Retinal pigment epithelial cell (primary cell): ENCODE results near the gene HDHD5.
A peak's percentile ranks its signal among the peaks of the same experiment; 100 is the strongest.

Experiments used
- DNase-seq: peaks from one replicate; pipeline ENCODE4 v3.0.0-alpha.2; 2010; ENCODE audit warnings: low read depth
- H3K4me3 ChIP-seq: 2 replicates; pipeline ENCODE4 v1.5.1; 2011; ENCODE audit warnings: mild to moderate bottlenecking, low read length, control low read depth, moderate library complexity
- CTCF ChIP-seq: conservative IDR thresholded peaks from 2 replicates; pipeline ENCODE4 v1.5.1; 2011; ENCODE audit warnings: low read depth, low read length, control low read depth, inconsistent platforms

HDHD5 gene

GRCh38 chr22:17192186-17192585, 33.1 kb upstream of the HDHD5 start:
- no peak overlapping the region for H3K4me3 ChIP-seq
- DNase-seq: no peak
- TF ChIP-seq CTCF: no peak

GRCh38 chr22:17191163-17191784, 32.2 kb upstream of the HDHD5 start:
- DNase-seq: no peak
- TF ChIP-seq CTCF: no peak
- no peak overlapping the region for H3K4me3 ChIP-seq

- H3K4me3 ChIP-seq: no peak overlapping the region
- DNase-seq: no peak
- TF ChIP-seq CTCF: no peak
These were observed 31.6 kb upstream of the HDHD5 start for GRCh38 chr22:17190702-17191101.

GRCh38 chr22:17176715-17177114, 17.6 kb upstream of the HDHD5 start:
- DNase-seq: no peak
- no peak overlapping the region for H3K4me3 ChIP-seq
- no peak for TF ChIP-seq CTCF

DNA sequence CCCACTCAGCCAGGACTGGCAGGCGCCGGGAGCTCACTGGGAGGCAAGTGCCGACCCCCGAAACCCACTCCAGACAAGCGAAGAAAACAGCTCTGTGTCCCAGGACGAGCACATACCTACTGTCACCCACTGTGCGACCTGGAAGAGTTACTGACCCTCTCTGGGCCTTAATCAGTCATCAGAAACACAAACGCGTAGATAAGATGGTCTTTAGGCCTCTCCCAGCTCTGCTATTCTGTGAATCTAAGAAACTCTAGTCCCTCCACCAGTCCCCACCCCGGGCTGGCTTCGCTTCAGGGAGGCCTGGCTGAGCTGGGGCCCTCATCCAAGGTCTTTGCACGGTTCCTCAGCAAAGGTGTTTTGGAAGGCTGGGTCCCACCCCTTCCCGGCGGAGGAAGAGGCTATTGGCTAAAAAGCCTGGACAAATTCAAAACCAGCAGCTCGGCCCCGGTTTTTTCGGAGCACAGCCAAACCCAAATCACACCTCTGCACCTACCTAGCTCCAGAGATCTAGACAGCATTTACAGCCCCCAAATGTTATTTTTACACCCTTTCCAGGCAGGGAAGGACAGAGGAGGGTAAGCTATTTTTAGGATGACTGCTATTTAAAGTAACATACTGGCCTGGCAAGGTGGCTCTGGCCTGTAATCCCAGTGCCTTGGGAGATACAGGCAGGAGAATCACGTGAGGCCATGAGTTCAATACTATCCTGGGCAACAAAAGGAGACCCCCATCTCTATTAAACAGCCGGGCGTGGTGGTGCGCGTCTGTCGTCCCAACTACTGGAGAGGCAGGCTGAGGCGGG, 13.2 kb upstream of the HDHD5 start:
- H3K4me3 ChIP-seq: peak overlapping the region; percentile 65
- no peak for TF ChIP-seq CTCF
- no peak for DNase-seq

- TF ChIP-seq CTCF: peak; percentile 93
- H3K4me3 ChIP-seq: peak overlapping the region; percentile 65
- no peak for DNase-seq
These were observed 12.3 kb upstream of the HDHD5 start for GRCh38 chr22:17171153-17172028.
